H9 (cell line): ENCODE results near the gene HBG2. TPM values are rescaled to one million over a fixed set of nuclear protein-coding genes. Genes with fewer than 3 reads are reported as not detected.

Experiments used
- DNase-seq: peaks from one replicate; pipeline ENCODE4 v3.0.0-alpha.2; 2017
- H2AFZ ChIP-seq: one replicate; pipeline ENCODE4 v1.6.1; 2013; ENCODE audit warnings: mild to moderate bottlenecking, low read length, control low read depth, moderate library complexity
- H2AK5ac ChIP-seq: 2 replicates; pipeline ENCODE4 v1.6.1; 2013; ENCODE audit warnings: low read length, control low read depth, mixed read lengths; ENCODE audit not compliant: insufficient read length
- H2BK120ac ChIP-seq: one replicate; pipeline ENCODE4 v1.6.1; 2013; ENCODE audit warnings: low read depth, mild to moderate bottlenecking, low read length, control low read depth, inconsistent platforms; ENCODE audit not compliant: poor library complexity, severe bottlenecking
- H2BK12ac ChIP-seq: 2 replicates; pipeline ENCODE4 v1.6.1; 2013; ENCODE audit warnings: low read length, control low read depth, mixed read lengths, low read depth; ENCODE audit not compliant: insufficient read length
- H2BK15ac ChIP-seq: 2 replicates; pipeline ENCODE4 v1.6.1; 2013; ENCODE audit warnings: low read depth, low read length, control low read depth
- H2BK20ac ChIP-seq: one replicate; pipeline ENCODE4 v1.6.1; 2013; ENCODE audit warnings: low read depth, mild to moderate bottlenecking, low read length, control low read depth, inconsistent platforms; ENCODE audit not compliant: poor library complexity, severe bottlenecking
- H2BK5ac ChIP-seq: 2 replicates; pipeline ENCODE4 v1.6.1; 2013; ENCODE audit warnings: low read length, control low read depth, mixed read lengths; ENCODE audit not compliant: insufficient read length
- H3K14ac ChIP-seq: 2 replicates; pipeline ENCODE4 v1.6.1; 2013; ENCODE audit warnings: low read length, control low read depth; ENCODE audit not compliant: insufficient read depth
- H3K18ac ChIP-seq: 2 replicates; pipeline ENCODE4 v1.6.1; 2013; ENCODE audit warnings: low read depth, mild to moderate bottlenecking, mixed read lengths, low read length, control low read depth; ENCODE audit not compliant: insufficient read length
- H3K23ac ChIP-seq: 2 replicates; pipeline ENCODE4 v1.6.1; 2013; ENCODE audit warnings: low read length, control low read depth, mixed read lengths, low read depth; ENCODE audit not compliant: insufficient read length
- H3K23me2 ChIP-seq: 2 replicates; pipeline ENCODE4 v1.6.1; 2013; ENCODE audit warnings: low read depth, mild to moderate bottlenecking, mixed read lengths, low read length, control low read depth; ENCODE audit not compliant: insufficient read length, poor library complexity, severe bottlenecking
- H3K27ac ChIP-seq: 2 replicates; pipeline ENCODE4 v1.5.1; 2013; ENCODE audit warnings: low read length, control low read depth, mixed read lengths, low read depth; ENCODE audit not compliant: insufficient read length
- H3K27me3 ChIP-seq: 2 replicates; pipeline ENCODE4 v1.6.1; 2013; ENCODE audit warnings: low read length, control low read depth, inconsistent platforms; ENCODE audit not compliant: insufficient read depth
- H3K4ac ChIP-seq: 2 replicates; pipeline ENCODE4 v1.6.1; 2013; ENCODE audit warnings: low read depth, mild to moderate bottlenecking, control low read depth, inconsistent platforms, low read length, moderate library complexity
- H3K4me1 ChIP-seq: 2 replicates; pipeline ENCODE4 v1.6.1; 2013; ENCODE audit warnings: low read length, control low read depth, inconsistent platforms; ENCODE audit not compliant: insufficient read depth
- H3K4me2 ChIP-seq: 2 replicates; pipeline ENCODE4 v1.6.1; 2013; ENCODE audit warnings: low read length, control low read depth, mixed read lengths; ENCODE audit not compliant: insufficient read length, insufficient read depth
- H3K56ac ChIP-seq: 2 replicates; pipeline ENCODE4 v1.6.1; 2013; ENCODE audit warnings: low read depth, mild to moderate bottlenecking, mixed read lengths, low read length, control low read depth; ENCODE audit not compliant: insufficient read length
- H3K79me1 ChIP-seq: 2 replicates; pipeline ENCODE4 v1.6.1; 2013; ENCODE audit warnings: low read depth, mild to moderate bottlenecking, moderate library complexity, low read length, control low read depth, inconsistent platforms; ENCODE audit not compliant: insufficient read depth, poor library complexity, severe bottlenecking
- H3K79me2 ChIP-seq: 2 replicates; pipeline ENCODE4 v1.6.1; 2013; ENCODE audit warnings: low read length, control low read depth, inconsistent platforms; ENCODE audit not compliant: insufficient read depth
- H3K9ac ChIP-seq: 2 replicates; pipeline ENCODE4 v1.6.1; 2013; ENCODE audit warnings: low read length, control low read depth, mixed read lengths; ENCODE audit not compliant: insufficient read length; ENCODE audit errors: extremely low read depth
- H3K9me3 ChIP-seq: one replicate; pipeline ENCODE4 v1.6.1; 2013; ENCODE audit warnings: low read depth, low read length, inconsistent platforms; ENCODE audit not compliant: control insufficient read depth
- H3T11ph ChIP-seq: one replicate; pipeline ENCODE4 v1.6.1; 2013; ENCODE audit warnings: mild to moderate bottlenecking, low read length, control low read depth, inconsistent platforms
- H4K20me1 ChIP-seq: one replicate; pipeline ENCODE4 v1.6.1; 2013; ENCODE audit not compliant: control insufficient read depth, insufficient read length, insufficient read depth
- H4K5ac ChIP-seq: 2 replicates; pipeline ENCODE4 v1.6.1; 2013; ENCODE audit warnings: low read depth, mild to moderate bottlenecking, mixed read lengths, low read length, control low read depth; ENCODE audit not compliant: insufficient read length
- H4K8ac ChIP-seq: replicated peaks from 2 replicates; pipeline ENCODE4 v1.6.1; 2013; ENCODE audit warnings: low read length, control low read depth, mixed read lengths, low read depth; ENCODE audit not compliant: insufficient read length
- H4K91ac ChIP-seq: 2 replicates; pipeline ENCODE4 v1.6.1; 2013; ENCODE audit warnings: low read depth, mild to moderate bottlenecking, moderate library complexity, mixed read lengths, low read length, control low read depth; ENCODE audit not compliant: insufficient read length
- H3K27ac Mint-ChIP-seq, 3 experiments: 2 replicates in 2 of 3; 3 replicates in 1 of 3; pipeline ENCODE4 v1.8.0; 2020 to 2021; ENCODE audit warnings: mixed read lengths in 3 of 3, mild to moderate bottlenecking in 1 of 3, moderate library complexity in 1 of 3
- H3K27me3 Mint-ChIP-seq: 2 replicates; pipeline ENCODE4 v1.8.0; 2021; ENCODE audit warnings: low read depth, mild to moderate bottlenecking, moderate library complexity, mixed read lengths
- H3K36me3 Mint-ChIP-seq, 3 experiments: 2 replicates in 2 of 3; 3 replicates in 1 of 3; pipeline ENCODE4 v1.8.0; 2020 to 2021; ENCODE audit warnings: low read depth in 3 of 3, mixed read lengths in 3 of 3; ENCODE audit not compliant: insufficient read depth in 1 of 3
- H3K4me1 Mint-ChIP-seq, 2 experiments: 2 replicates each; pipeline ENCODE4 v1.8.0; 2020; ENCODE audit warnings: mixed read lengths in 2 of 2
- H3K4me3 Mint-ChIP-seq, 2 experiments: 2 replicates in 1 of 2; 3 replicates in 1 of 2; pipeline ENCODE4 v1.8.0; 2020 to 2021; ENCODE audit warnings: mild to moderate bottlenecking in 2 of 2, mixed read lengths in 2 of 2, moderate library complexity in 1 of 2
- H3K9me3 Mint-ChIP-seq, 2 experiments: 2 replicates in 1 of 2; 3 replicates in 1 of 2; pipeline ENCODE4 v1.8.0; 2020; ENCODE audit warnings: mild to moderate bottlenecking in 2 of 2, mixed read lengths in 2 of 2, moderate library complexity in 1 of 2
- WGBS: extraction: QIAGEN DNeasy Blood & Tissue Kit; methylation state at CpG from one replicate; pipeline ENCODE4 v1.1.7; 2013; ENCODE audit warnings: missing lambda C conversion rate, low lambda C conversion rate, mixed read lengths; ENCODE audit not compliant: insufficient read length; ENCODE audit errors: extremely low coverage; 5-methylcytosine and 5-hydroxymethylcytosine counted together
- total RNA-seq: library from RNA; stranded (reverse); gene quantifications from 2 replicates; pipeline ENCODE4 v1.2.1, GENCODE V29; 2021
- TF ChIP-seq, protein P1 (sequence below): fragments of 200-600 bp; sonication (generic); conservative IDR thresholded peaks from 3 replicates; pipeline ENCODE4 v1.8.0; 2021; ENCODE audit warnings: antibody characterized with exemption, mild to moderate bottlenecking

HBG2 gene
- total RNA-seq, 1 experiment from 2014 or later: not detected

DNA sequence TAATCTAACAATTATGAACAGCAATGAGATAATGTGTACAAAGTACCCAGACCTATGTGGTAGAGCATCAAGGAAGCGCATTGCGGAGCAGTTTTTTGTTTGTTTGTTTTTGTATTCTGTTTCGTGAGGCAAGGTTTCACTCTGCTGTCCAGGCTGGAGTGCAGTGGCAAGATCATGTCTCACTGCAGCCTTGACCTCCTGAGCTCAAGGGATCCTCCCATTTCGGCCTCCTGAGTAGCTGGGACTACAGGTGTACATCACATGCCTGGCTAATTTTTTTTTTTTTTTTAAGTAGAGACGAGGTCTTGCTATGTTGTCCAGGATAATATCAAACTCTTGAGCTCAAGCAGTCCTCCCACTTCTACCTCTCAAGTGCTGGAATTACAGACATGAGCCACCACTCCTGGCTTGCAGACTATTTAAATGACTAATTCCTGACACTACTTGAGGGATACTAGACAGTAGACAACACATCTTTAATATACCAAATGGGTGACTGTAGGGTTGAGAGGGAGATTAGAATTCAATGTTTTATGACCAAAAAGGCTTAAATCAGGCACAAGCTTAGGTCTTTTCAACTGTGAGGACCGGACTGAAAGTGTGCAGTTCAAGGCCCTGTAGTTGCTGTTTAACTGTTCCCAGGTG lies 34.4 kb upstream of the HBG2 start:
- Histone ChIP-seq H3T11ph (no peak overlapping the region), H4K91ac (no peak overlapping the region), H3K18ac (no peak overlapping the region), H3K4ac (no peak overlapping the region), H3K27me3 (no peaks in the 10 kb centered on the region), H3K4me2 (no peak overlapping the region), H4K8ac (no peak overlapping the region), H3K9ac (no peak overlapping the region), H4K5ac (no peak overlapping the region), H2BK15ac (no peak overlapping the region), H3K56ac (no peak overlapping the region), H3K23me2 (no peaks in the 10 kb centered on the region), H3K79me2 (no peaks in the 10 kb centered on the region), H2BK20ac (no peak overlapping the region), H2BK120ac (no peak overlapping the region), H2AFZ (no peak overlapping the region), H3K9me3 (no peaks in the 10 kb centered on the region), H2BK5ac (no peak overlapping the region), H3K23ac (no peak overlapping the region), H3K79me1 (no peaks in the 10 kb centered on the region), H3K4me1 (no peaks in the 10 kb centered on the region), H2AK5ac (no peak overlapping the region), H3K27ac (no peak overlapping the region), H4K20me1 (no peaks in the 10 kb centered on the region), H3K14ac (no peak overlapping the region), H2BK12ac (no peak overlapping the region)
- H3K4me1 Mint-ChIP-seq: no peaks in the 10 kb centered on the region
- no peaks in the 10 kb centered on the region; the same call in 1 of the 2 replicates for H3K27me3 Mint-ChIP-seq
- WGBS: no CpG with 5 or more reads among the region's 6 CpGs
- no peak overlapping the region; a peak in 1 of 7 replicates for H3K27ac Mint-ChIP-seq
- TF ChIP-seq, protein P1, sequence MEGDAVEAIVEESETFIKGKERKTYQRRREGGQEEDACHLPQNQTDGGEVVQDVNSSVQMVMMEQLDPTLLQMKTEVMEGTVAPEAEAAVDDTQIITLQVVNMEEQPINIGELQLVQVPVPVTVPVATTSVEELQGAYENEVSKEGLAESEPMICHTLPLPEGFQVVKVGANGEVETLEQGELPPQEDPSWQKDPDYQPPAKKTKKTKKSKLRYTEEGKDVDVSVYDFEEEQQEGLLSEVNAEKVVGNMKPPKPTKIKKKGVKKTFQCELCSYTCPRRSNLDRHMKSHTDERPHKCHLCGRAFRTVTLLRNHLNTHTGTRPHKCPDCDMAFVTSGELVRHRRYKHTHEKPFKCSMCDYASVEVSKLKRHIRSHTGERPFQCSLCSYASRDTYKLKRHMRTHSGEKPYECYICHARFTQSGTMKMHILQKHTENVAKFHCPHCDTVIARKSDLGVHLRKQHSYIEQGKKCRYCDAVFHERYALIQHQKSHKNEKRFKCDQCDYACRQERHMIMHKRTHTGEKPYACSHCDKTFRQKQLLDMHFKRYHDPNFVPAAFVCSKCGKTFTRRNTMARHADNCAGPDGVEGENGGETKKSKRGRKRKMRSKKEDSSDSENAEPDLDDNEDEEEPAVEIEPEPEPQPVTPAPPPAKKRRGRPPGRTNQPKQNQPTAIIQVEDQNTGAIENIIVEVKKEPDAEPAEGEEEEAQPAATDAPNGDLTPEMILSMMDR: no peak
- H3K4me3 Mint-ChIP-seq: no peak overlapping the region
- H3K9me3 Mint-ChIP-seq: no peaks in the 10 kb centered on the region
- no peak for DNase-seq
- H3K36me3 Mint-ChIP-seq: 0 out of 7 replicates have a peak, but pooled peaks cover 0 to 1% (median 0%) of the 10 kb centered on the region in 3 experiments
